ENCODE results near the gene CPVL.

- TF ChIP-seq CTCF (conservative IDR thresholded peaks at IDR 0.05; ENCODE audit: low read depth in 2 of 2) (no peak), REST (IDR thresholded peaks at IDR 0.05; ENCODE audit: unreplicated experiment) (no peak), POLR2AphosphoS5 (IDR thresholded peaks at IDR 0.05; ENCODE audit: low read depth) (no peak), EZH2 (IDR thresholded peaks at IDR 0.05; ENCODE audit: low read depth, unreplicated experiment) (no peak), ETS1 (IDR thresholded peaks at IDR 0.05) (no peak), CREB1 (CRISPR knock-in tag; IDR thresholded peaks at IDR 0.05; ENCODE audit: low read depth) (no peak), NANOG (IDR thresholded peaks at IDR 0.05; ENCODE audit: borderline replicate concordance) (no peak), EZH2phosphoT487 (IDR thresholded peaks at IDR 0.05; ENCODE audit: unreplicated experiment) (no peak), JUNB (IDR thresholded peaks at IDR 0.05; ENCODE audit: unreplicated experiment) (no peak), ZNF462 (CRISPR knock-in tag; IDR thresholded peaks at IDR 0.05) (no peak), ZNF114 (CRISPR knock-in tag; IDR thresholded peaks at IDR 0.05) (no peak)
Observed at GRCh38 chr7:29105191-29105590, 41.1 kb downstream of the CPVL start.
